Suppressor macrophage (primary cell): ENCODE results near the gene LSM14B.
"Not testable (repeated sequence)": the region's sequence is repeated elsewhere in the genome, so short reads cannot be mapped to it uniquely, and the experiment has no call there.

Experiments
- DNase-seq, 4 experiments: peaks; one replicate each; pipeline ENCODE4 v3.0.0-alpha.2; 2020 to 2022

LSM14B gene

GRCh38 chr20:62114894-62115293 is 7.4 kb upstream of the LSM14B start:
- no peak for DNase-seq

- DNase-seq = not testable (repeated sequence)
Observed at GRCh38 chr20:62115800-62116407, 6.4 kb upstream of the LSM14B start.

GRCh38 chr20:62116558-62117361 is 5.5 kb upstream of the LSM14B start:
- no peak for DNase-seq

GRCh38 chr20:62117362-62117646 is 5.0 kb upstream of the LSM14B start:
- no peak for DNase-seq

- DNase-seq = no peak
Observed at GRCh38 chr20:62117658-62118057, 4.6 kb upstream of the LSM14B start.

- DNase-seq = no peak
Observed at GRCh38 chr20:62118113-62119043, 3.9 kb upstream of the LSM14B start.

GRCh38 chr20:62119115-62119514 is 3.2 kb upstream of the LSM14B start:
- DNase-seq = no peak

GRCh38 chr20:62119591-62120364 is 2.5 kb upstream of the LSM14B start:
- DNase-seq = no peak

GRCh38 chr20:62120365-62120762 is 1.9 kb upstream of the LSM14B start:
- no peak for DNase-seq

- DNase-seq = peak; percentile 87 to 94 (median 91)
Observed at GRCh38 chr20:62120990-62121775, 1.1 kb upstream of the LSM14B start.

GRCh38 chr20:62122654-62123449 is 577 bp downstream of the LSM14B start:
- peak in 3 of 4 experiments; percentile 17 to 45 (median 29) for DNase-seq

- peak in 2 of 4 experiments; percentile 21 to 32 for DNase-seq
Observed at GRCh38 chr20:62123450-62124118, 1.3 kb downstream of the LSM14B start.

- DNase-seq = no peak
Observed at GRCh38 chr20:62126141-62126540, 3.9 kb downstream of the LSM14B start.

GRCh38 chr20:62127799-62128198 is 5.5 kb downstream of the LSM14B start:
- no peak for DNase-seq

GRCh38 chr20:62128502-62128901 is 6.2 kb downstream of the LSM14B start:
- no peak for DNase-seq

GRCh38 chr20:62129731-62130531 is 7.7 kb downstream of the LSM14B start:
- no peak for DNase-seq

- no peak for DNase-seq
Observed at GRCh38 chr20:62131560-62132320, 9.5 kb downstream of the LSM14B start.

- DNase-seq = peak; percentile 43 to 64 (median 62)
Observed at GRCh38 chr20:62132421-62132820, 10.1 kb downstream of the LSM14B start.
